Ecto neural progenitor cell (in vitro differentiated cells): ENCODE results near the gene ARF3.

ENCODE experiments used
- DNase-seq: peaks from one replicate; pipeline ENCODE4 v3.0.0-alpha.2; 2018; ENCODE audit warnings: low spot score

ARF3 gene

GRCh38 chr12:48966177-48966895 lies 9.0 kb upstream of the ARF3 start:
- DNase-seq, result no peak

GRCh38 chr12:48965298-48965838 lies 8.1 kb upstream of the ARF3 start:
- DNase-seq, result no peak

GRCh38 chr12:48961801-48962200 lies 4.5 kb upstream of the ARF3 start:
- DNase-seq, result no peak

GRCh38 chr12:48961331-48961730 lies 4.0 kb upstream of the ARF3 start:
- no peak for DNase-seq

- no peak for DNase-seq
Observed at GRCh38 chr12:48960834-48961233, 3.5 kb upstream of the ARF3 start.

- DNase-seq, result no peak
Observed at GRCh38 chr12:48958049-48958388, 732 bp upstream of the ARF3 start.

- peak; percentile 93 for DNase-seq
Observed at GRCh38 chr12:48956279-48957140, 777 bp downstream of the ARF3 start.

DNA sequence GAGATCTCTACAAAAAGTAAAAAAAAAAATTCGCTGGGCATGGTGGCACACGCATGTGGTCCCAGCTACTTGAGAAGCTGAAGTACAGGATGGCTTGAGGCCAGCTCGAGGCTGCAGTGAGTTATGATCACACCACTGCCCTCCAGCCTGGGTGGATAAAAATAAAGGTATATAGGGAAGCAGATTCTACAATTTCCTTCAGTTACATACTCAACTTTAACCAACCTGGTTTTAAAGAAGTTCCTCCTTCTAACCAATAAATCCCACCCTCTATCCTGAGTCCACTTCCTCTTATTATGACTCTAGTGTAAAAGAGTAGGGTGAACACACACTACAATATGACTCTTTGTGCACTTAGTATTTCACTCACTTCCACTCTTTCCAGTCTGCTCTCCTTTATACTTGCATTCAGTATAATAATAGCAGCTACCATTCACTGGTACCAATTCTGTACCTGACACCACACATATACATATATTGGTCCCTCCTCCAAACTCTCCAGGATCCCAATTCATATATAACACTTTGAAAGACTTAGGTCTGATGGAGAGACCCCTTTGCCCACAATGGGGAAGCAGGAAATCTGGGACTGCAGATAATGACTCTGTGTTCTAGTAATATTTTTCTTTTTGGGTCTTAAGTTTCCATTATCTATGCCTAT lies 2.3 kb downstream of the ARF3 start:
- DNase-seq, result no peak

DNA sequence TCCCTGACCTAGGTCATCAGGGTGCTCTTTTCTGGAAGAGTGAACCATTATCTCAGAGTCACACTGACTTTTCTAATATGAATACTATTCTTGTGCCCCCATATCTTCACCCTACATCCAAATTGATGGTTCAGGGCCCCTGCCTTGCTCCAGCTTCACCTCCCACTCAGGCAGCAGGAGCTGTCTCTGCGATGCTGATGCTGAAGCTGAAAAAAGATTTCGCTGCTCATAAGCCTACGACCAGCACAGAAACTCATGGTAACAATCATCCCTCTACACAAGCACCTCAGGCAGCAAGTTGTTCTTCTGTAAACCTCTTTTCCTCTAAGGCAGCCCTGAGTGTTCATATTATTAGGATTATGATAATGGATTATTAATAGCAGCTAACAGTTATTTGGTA lies 3.2 kb downstream of the ARF3 start:
- no peak for DNase-seq

DNA sequence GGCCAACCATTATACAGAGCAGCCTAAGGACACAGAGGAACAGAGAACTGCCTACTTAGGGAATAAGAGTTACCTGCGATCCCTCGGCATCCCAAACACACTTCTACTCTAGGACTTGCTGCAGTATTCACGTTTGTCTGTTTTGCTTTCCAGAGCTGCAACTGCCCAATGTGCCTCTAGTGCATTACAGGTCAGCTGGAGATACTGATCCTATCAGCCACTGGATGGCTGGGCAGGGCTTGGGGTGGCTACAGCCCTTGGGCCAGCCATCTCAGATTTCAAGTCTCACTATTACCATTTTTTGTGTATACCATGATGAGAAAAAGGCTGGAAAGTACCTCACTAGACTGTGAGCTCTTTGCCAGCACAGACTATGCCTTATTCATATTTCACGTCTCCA lies 4.6 kb downstream of the ARF3 start:
- DNase-seq, result no peak

- DNase-seq, result no peak
Observed at GRCh38 chr12:48947727-48948126, 9.6 kb downstream of the ARF3 start.

GRCh38 chr12:48946943-48947342 lies 10.3 kb downstream of the ARF3 start:
- DNase-seq, result no peak

- no peak for DNase-seq
Observed at GRCh38 chr12:48946205-48946604, 11.1 kb downstream of the ARF3 start.

- no peak for DNase-seq
Observed at GRCh38 chr12:48943221-48943620, 14.1 kb downstream of the ARF3 start.

DNA sequence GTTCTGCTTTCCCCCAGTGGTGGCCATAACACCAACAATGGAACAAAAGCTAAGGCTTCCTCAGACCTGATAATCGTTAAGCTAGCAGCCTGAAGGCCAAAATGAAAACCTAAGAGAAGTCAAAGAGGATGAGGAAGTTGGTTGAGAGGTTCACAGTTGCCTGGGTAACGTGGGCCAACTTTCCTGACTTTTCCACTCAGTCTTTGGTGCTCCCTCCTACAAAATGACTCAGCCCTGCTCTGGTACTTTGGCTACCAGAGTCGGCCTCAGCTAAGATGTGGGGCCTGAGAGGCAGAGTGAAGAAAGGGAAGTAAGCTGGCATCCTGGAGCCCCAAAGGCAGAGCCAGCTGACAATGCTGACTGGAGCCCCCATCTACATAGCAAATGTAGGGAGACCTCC lies 17.1 kb downstream of the ARF3 start:
- no peak for DNase-seq

GRCh38 chr12:48938805-48939204 lies 18.5 kb downstream of the ARF3 start:
- no peak for DNase-seq

DNA sequence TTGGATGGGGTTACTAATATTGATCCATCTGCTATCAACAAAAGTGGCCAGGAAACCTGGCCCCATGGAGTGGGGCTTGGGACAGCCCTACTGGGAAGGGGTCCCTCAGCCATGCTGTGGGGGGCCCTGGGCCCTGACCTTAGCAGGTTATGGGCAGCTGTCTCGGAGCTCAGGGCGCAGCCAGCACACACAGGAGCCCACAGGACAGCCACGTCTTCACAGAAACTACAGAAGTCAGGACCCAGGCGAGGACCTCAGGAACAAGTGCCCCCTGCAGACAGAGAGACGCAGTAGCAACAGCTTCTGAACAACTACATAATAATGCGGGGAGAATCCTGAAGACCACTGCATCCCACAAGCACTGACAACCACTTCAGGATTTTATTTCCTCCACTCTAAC lies 20.1 kb downstream of the ARF3 start:
- peak; percentile 54 for DNase-seq

DNA sequence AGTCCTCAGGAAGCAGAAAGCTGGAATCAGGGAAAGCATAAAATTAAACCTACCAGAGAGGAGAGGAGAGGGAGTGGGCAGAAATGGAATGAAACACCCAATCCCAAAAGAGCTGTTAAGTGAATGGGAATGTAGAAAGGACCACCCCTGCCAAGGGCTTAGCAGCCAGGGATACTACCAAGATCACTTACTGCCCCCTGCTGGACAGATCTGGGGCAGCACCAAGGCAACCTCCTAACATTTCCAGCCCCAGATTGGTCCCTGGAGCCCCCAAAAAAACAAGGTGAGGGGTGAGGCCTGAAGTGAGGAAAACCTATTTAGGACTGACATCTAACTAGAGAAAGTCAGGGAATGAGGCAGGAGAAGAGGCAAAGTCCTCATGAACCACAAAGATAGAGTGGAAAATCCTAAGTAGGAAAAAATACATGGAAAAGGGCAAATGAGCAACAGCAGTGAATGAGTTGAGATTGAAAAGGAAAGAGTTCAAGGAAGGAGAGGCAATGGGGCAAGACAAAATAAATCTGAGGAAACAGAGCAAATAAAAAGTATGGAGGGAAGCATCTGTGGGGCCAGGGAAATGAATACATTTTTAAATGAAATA lies 20.8 kb downstream of the ARF3 start:
- peak; percentile 91 for DNase-seq

- DNase-seq, result no peak
Observed at GRCh38 chr12:48934312-48934706, 23.0 kb downstream of the ARF3 start.

DNA sequence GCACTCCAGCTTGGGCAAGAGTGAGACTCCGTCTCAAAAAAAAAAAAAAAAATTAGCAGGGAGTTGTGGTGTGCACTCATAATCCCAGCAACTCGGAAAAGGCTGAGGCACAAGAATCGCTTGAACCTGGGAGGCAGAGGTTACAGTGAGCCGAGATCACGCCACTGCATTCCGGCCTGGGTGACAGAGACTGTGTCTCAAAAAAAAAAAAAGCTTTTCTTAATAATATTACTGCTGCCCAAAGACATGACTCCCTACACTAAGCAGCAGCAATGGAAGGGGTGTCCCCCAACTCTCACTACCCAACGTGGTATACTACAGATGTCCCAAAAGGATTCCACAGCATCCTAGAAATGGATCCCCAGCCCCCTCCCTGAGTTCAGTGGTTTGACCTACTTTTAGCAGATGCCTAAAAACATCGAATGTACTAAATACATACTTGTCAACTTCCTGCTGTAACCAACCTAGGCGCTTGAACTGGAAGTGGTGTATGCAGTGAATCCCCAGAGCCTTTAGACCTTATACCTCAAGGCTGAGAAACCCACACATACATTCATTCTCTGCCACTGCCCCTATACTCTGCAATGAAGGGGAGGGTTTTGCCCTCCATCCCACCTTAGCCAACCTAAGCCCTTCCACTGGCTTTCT lies 23.5 kb downstream of the ARF3 start:
- no peak for DNase-seq

GRCh38 chr12:48932878-48933277 lies 24.4 kb downstream of the ARF3 start:
- DNase-seq, result no peak

- no peak for DNase-seq
Observed at GRCh38 chr12:48930475-48930874, 26.8 kb downstream of the ARF3 start.
